ENCODE data around the gene BMPR2.

DNA sequence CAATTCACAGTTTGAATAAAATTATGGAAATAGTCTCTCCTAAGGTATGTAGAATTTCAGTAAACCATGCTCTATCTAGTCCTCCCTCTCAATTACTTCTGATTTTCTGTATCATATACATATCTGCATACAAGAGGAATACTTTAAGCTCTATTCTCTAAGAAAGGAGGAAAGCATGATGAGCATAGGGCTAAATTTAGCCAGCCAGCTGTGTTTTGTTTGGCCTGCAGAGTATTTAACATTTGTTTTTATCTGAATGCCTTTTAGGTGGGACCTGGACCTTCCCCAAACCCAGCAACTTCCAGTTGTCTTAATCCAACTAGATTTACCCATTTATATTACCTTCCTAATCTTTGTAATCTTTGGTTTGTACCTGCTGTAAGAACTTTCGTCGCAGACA lies 216.4 kb downstream of the BMPR2 start:
- no peak for TF ChIP-seq CTCF (IDR thresholded peaks at IDR 0.05)
- TF ChIP-seq RFX5 (IDR thresholded peaks at IDR 0.05; ENCODE audit: low read length), result no peak
- no peak for TF ChIP-seq EP300 (IDR thresholded peaks at IDR 0.05; ENCODE audit: borderline replicate concordance in 1 of 2, low read depth in 1 of 2, low read length in 1 of 2)
- TF ChIP-seq EZH2phosphoT487 (IDR thresholded peaks at IDR 0.05; ENCODE audit: borderline replicate concordance, low read depth), result no peak
- no peak for TF ChIP-seq TAF1 (IDR thresholded peaks at IDR 0.05; ENCODE audit: borderline replicate concordance, low read depth, low read length)
